Pancreas (tissue), 10 donors: ENCODE data around the gene LMOD2. TPM values are rescaled to one million over a fixed set of nuclear protein-coding genes. Genes with fewer than 3 reads are reported as not detected.

Experiments
- ATAC-seq, 4 donors: fragments of 200-7000 bp; cut with Tn5 transposase; one replicate each; pipeline versions ENCODE4 v1.8.0 to v1.9.1; 2020; ENCODE audit warnings: mild to moderate bottlenecking in 4 of 4, moderate library complexity in 4 of 4
- DNase-seq, 6 donors: peaks; one replicate each; pipeline ENCODE4 v3.0.0-alpha.2; 2020
- FAIRE-seq: peaks from 2 replicates; lab custom pipeline; 2012; peaks lifted over from hg19 to GRCh38; lab: Jason Lieb, UNC
- H3K27ac ChIP-seq, 4 donors: fragments of 200-600 bp; sonication (generic); 1 replicate in 3 of 4; 2 replicates in 1 of 4; pipeline versions ENCODE4 v1.5.0 to v1.8.0; 2020
- H3K27me3 ChIP-seq, 4 donors: fragments of 200-600 bp; one replicate each; pipeline ENCODE4 v1.8.0; 2021
- H3K36me3 ChIP-seq, 3 donors: fragments of 200-600 bp; sonication (generic) in 1 of 3; one replicate each; pipeline versions ENCODE4 v1.5.0 to v1.8.0; 2020 to 2021
- H3K4me1 ChIP-seq, 3 donors: fragments of 200-600 bp; one replicate each; pipeline ENCODE4 v1.8.0; 2021
- H3K4me3 ChIP-seq, 4 donors: fragments of 200-600 bp; sonication (generic) in 2 of 4; one replicate each; pipeline versions ENCODE4 v1.5.0 to v1.8.0; 2020 to 2021
- H3K9me3 ChIP-seq, 4 donors: fragments of 200-600 bp; one replicate each; pipeline ENCODE4 v1.8.0; 2021
- CTCF ChIP-seq, 4 donors: fragments of 200-600 bp; sonication (generic) in 3 of 4; IDR thresholded peaks; one replicate each; pipeline versions ENCODE4 v1.5.0 to v1.8.0; 2021; ENCODE audit warnings: antibody characterized with exemption in 4 of 4
- WGBS, 2 donors: extraction: QIAGEN DNeasy Blood & Tissue Kit; methylation state at CpG; one replicate each; pipeline ENCODE4 v1.1.7; 2013; 5-methylcytosine and 5-hydroxymethylcytosine counted together
- intact Hi-C, 3 donors: fragments of 100-400 bp; cut with DNase I; formaldehyde crosslinking; loops; one replicate each; pipeline versions ENCODE4 v1.11.1 to v1.14.2; 2022
- polyA plus RNA-seq, 2 donors: library from polyadenylated mRNA; stranded (reverse); fragments of 200-250 nt; gene quantifications; one replicate each; pipeline ENCODE4 v1.2.3, GENCODE V29; 2013
- total RNA-seq, 6 donors: library from RNA; stranded (reverse); fragmentation: NEBNext Ultra II Directional in 4 of 6; extraction: Animal tissue kit (Norgen Biotek cat#: 25700) in 4 of 6; gene quantifications; one replicate each; pipeline versions ENCODE4 v1.2.1 to v1.2.4, GENCODE V29; 2021 to 2023
- donor health status: healthy with polysubstance abuse.
- donor health status: DM: no; HTN: no; CAD: no; lungs with moderate emphysema.
- donor health status: DM: no; HTN: no; CAD: no.
- donor health status: control.
- donor health status: control.
- donor health status: Bipolar disorder and iron deficiency.
- donor health status: DM: yes; HTN: yes; CAD: no.
- donor health status: DM: no; HTN: no; CAD: no.
- donor health status: DM: no; HTN: no; CAD: no.
- donor health status: DM: yes; HTN: yes; CAD: no.

LMOD2 gene
- total and polyA plus RNA-seq, 8 donors, result 0.55 TPM; not detected in 7

GRCh38 chr7:123673752-123674398 is 18.2 kb downstream of the LMOD2 start:
- ATAC-seq, result no peak
- intact Hi-C loops, result loop anchor here in 1 of 3 donors (10.0 kb wide), 1 partner anchor 191 kb away; no protein-coding TSS in a partner anchor
- Histone ChIP-seq H3K4me3 (no peak overlapping the region), H3K27ac (no peak overlapping the region), H3K9me3 (no peaks in the 10 kb centered on the region), H3K4me1 (peaks cover 4 to 8% (median 6%) of the 10 kb centered on the region in 3 donors), H3K27me3 (no peaks in the 10 kb centered on the region), H3K36me3 (no peaks in the 10 kb centered on the region)
- FAIRE-seq, result no peak
- no peak for TF ChIP-seq CTCF (IDR thresholded peaks at IDR 0.05)
- 90 to 91% methylated on average over 3 of the region's 3 CpGs for WGBS, 2 donors
- DNase-seq, result no peak

- Histone ChIP-seq H3K27ac (no peak overlapping the region), H3K4me1 (peaks cover 4 to 8% (median 6%) of the 10 kb centered on the region in 3 donors), H3K9me3 (no peaks in the 10 kb centered on the region), H3K36me3 (no peaks in the 10 kb centered on the region), H3K27me3 (no peaks in the 10 kb centered on the region), H3K4me3 (no peak overlapping the region)
- ATAC-seq, result peak in 1 of 4 donors; percentile 16
- FAIRE-seq, result no peak
- no peak for DNase-seq
- intact Hi-C loops, result loop anchor here in 1 of 3 donors (10.0 kb wide), 1 partner anchor 190 kb away; no protein-coding TSS in a partner anchor
- WGBS, 2 donors, result 42 to 47% methylated on average over 2 of the region's 2 CpGs
- no peak for TF ChIP-seq CTCF (IDR thresholded peaks at IDR 0.05)
Observed at GRCh38 chr7:123674399-123675180, 18.9 kb downstream of the LMOD2 start.

GRCh38 chr7:123675181-123675473 is 19.5 kb downstream of the LMOD2 start:
- no peak for TF ChIP-seq CTCF (IDR thresholded peaks at IDR 0.05)
- FAIRE-seq (peak; percentile 20), DNase-seq (no peak), ATAC-seq (peak in 3 of 4 donors; percentile 35 to 51 (median 43))
- Histone ChIP-seq H3K9me3 (no peaks in the 10 kb centered on the region), H3K27me3 (no peaks in the 10 kb centered on the region), H3K4me3 (no peak overlapping the region), H3K27ac (no peak overlapping the region), H3K36me3 (no peaks in the 10 kb centered on the region), H3K4me1 (peaks cover 4 to 8% (median 6%) of the 10 kb centered on the region in 3 donors)
- intact Hi-C loops, result loop anchor here in 1 of 3 donors (10.0 kb wide), 1 partner anchor 190 kb away; no protein-coding TSS in a partner anchor

- intact Hi-C loops, result loop anchor here in 1 of 3 donors (10.0 kb wide), 1 partner anchor 188 kb away; no protein-coding TSS in a partner anchor
- Histone ChIP-seq H3K27me3 (no peaks in the 10 kb centered on the region), H3K4me1 (peaks cover 4 to 27% (median 24%) of the 10 kb centered on the region in 3 donors), H3K4me3 (no peak overlapping the region), H3K9me3 (no peaks in the 10 kb centered on the region), H3K36me3 (no peaks in the 10 kb centered on the region), H3K27ac (no peak overlapping the region)
- no peak for DNase-seq
- TF ChIP-seq CTCF (IDR thresholded peaks at IDR 0.05), result no peak
- ATAC-seq, result no peak
- 95% methylated on average over 2 of the region's 2 CpGs for WGBS, 2 donors
- no peak for FAIRE-seq
Observed at GRCh38 chr7:123677061-123677715, 21.5 kb downstream of the LMOD2 start.
